ENCODE results near the gene ADCY1. TPM values are rescaled to one million over a fixed set of nuclear protein-coding genes. Genes with fewer than 3 reads are reported as not detected.

Gene ADCY1
- polyA plus RNA-seq, 1 donor (not counting 4 experiments of a cell fraction or from before 2014, with no cell fraction given), result 0.54 TPM

- H3K79me2 ChIP-seq (ENCODE audit: control insufficient read depth, insufficient read depth, low read length), result no peaks in the 10 kb centered on the region
- H4K20me1 ChIP-seq (ENCODE audit: control insufficient read depth, extremely low read depth, insufficient read depth, low read length), result no peaks in the 10 kb centered on the region
- no peak overlapping the region for H2AFZ ChIP-seq (ENCODE audit: control insufficient read depth, low read length)
- dilution Hi-C loops (cut with MboI; ENCODE audit: extremely low pct_ligation_motif_present, low sequenced_read_pairs), result no loop called here
- TF ChIP-seq EZH2 (IDR thresholded peaks at IDR 0.05; ENCODE audit: low read length), result peak; percentile 54
- TF ChIP-seq, protein P1, sequence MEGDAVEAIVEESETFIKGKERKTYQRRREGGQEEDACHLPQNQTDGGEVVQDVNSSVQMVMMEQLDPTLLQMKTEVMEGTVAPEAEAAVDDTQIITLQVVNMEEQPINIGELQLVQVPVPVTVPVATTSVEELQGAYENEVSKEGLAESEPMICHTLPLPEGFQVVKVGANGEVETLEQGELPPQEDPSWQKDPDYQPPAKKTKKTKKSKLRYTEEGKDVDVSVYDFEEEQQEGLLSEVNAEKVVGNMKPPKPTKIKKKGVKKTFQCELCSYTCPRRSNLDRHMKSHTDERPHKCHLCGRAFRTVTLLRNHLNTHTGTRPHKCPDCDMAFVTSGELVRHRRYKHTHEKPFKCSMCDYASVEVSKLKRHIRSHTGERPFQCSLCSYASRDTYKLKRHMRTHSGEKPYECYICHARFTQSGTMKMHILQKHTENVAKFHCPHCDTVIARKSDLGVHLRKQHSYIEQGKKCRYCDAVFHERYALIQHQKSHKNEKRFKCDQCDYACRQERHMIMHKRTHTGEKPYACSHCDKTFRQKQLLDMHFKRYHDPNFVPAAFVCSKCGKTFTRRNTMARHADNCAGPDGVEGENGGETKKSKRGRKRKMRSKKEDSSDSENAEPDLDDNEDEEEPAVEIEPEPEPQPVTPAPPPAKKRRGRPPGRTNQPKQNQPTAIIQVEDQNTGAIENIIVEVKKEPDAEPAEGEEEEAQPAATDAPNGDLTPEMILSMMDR (optimal IDR thresholded peaks at IDR 0.05 in 1 of 3, IDR thresholded peaks at IDR 0.05 in 1 of 3, conservative IDR thresholded peaks at IDR 0.05 in 1 of 3; ENCODE audit: extremely low read depth in 1 of 3, insufficient read depth in 2 of 3, low read length in 3 of 3), result no peak
- no peak overlapping the region for H3K4me2 ChIP-seq (ENCODE audit: control insufficient read depth, extremely low read depth, insufficient read depth, low read depth, low read length)
- H3K9me1 ChIP-seq (ENCODE audit: control insufficient read depth, extremely low read depth, insufficient read depth, low read length), result no peaks in the 10 kb centered on the region
- H3K27me3 ChIP-seq (ENCODE audit: control insufficient read depth, extremely low read depth, insufficient read depth, low read length), result peaks cover 63% of the 10 kb centered on the region
- FAIRE-seq, result no peak
- no peaks in the 10 kb centered on the region for H3K36me3 ChIP-seq (ENCODE audit: control insufficient read depth in 2 of 2, extremely low read depth in 1 of 2, insufficient read depth in 2 of 2, low read length in 2 of 2)
- H3K4me3 ChIP-seq (ENCODE audit: control insufficient read depth in 2 of 3, extremely low read depth in 1 of 3, insufficient read depth in 2 of 3, low read depth in 1 of 3, low read length in 3 of 3), result no peak overlapping the region
- no peaks in the 10 kb centered on the region for H3K4me1 ChIP-seq (ENCODE audit: control insufficient read depth, extremely low read depth, insufficient read depth, low read length)
- no peak overlapping the region for H3K9ac ChIP-seq (ENCODE audit: control insufficient read depth, extremely low read depth, insufficient read depth, low read length)
- DNase-seq (ENCODE audit: low read depth, low spot score), result no peak
- no peaks in the 10 kb centered on the region for H3K9me3 ChIP-seq (ENCODE audit: control insufficient read depth, low read depth, low read length)
- H3K27ac ChIP-seq (ENCODE audit: control insufficient read depth, insufficient read depth, low read length), result no peak overlapping the region
Measured at GRCh38 chr7:45576249-45576929, 2.2 kb downstream of the ADCY1 start.

DNA sequence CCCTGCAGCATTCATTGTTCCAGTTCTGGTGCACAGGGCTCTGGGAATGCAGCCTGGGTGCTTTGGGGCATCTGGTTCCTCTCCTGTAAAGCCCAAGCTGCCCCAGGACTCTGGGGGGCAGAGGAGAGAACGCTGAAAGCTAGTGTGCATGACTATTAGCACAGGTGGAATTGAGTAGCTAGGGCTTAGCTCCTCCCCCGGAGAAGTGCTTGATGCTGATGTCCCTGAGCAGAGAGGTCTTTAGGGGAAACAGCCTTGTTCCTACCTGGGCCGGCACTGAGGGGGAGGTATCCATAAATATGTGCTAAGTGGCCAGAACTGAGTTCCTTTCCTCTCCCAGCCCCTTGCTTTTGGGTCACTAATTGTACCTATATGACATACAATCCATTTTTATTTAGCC is 3.9 kb downstream of the ADCY1 start:
- no peaks in the 10 kb centered on the region for H4K20me1 ChIP-seq (ENCODE audit: control insufficient read depth, extremely low read depth, insufficient read depth, low read length)
- no peaks in the 10 kb centered on the region for H3K36me3 ChIP-seq (ENCODE audit: control insufficient read depth in 2 of 2, extremely low read depth in 1 of 2, insufficient read depth in 2 of 2, low read length in 2 of 2)
- FAIRE-seq (no peak), DNase-seq (ENCODE audit: low read depth, low spot score) (no peak)
- H3K27ac ChIP-seq (ENCODE audit: control insufficient read depth, insufficient read depth, low read length), result no peak overlapping the region
- no peak overlapping the region for H2AFZ ChIP-seq (ENCODE audit: control insufficient read depth, low read length)
- H3K9me1 ChIP-seq (ENCODE audit: control insufficient read depth, extremely low read depth, insufficient read depth, low read length), result no peaks in the 10 kb centered on the region
- H3K79me2 ChIP-seq (ENCODE audit: control insufficient read depth, insufficient read depth, low read length), result no peaks in the 10 kb centered on the region
- TF ChIP-seq, protein P1 (optimal IDR thresholded peaks at IDR 0.05 in 1 of 3, IDR thresholded peaks at IDR 0.05 in 1 of 3, conservative IDR thresholded peaks at IDR 0.05 in 1 of 3; ENCODE audit: extremely low read depth in 1 of 3, insufficient read depth in 2 of 3, low read length in 3 of 3), result no peak
- no peak for TF ChIP-seq EZH2 (IDR thresholded peaks at IDR 0.05; ENCODE audit: low read length)
- no peaks in the 10 kb centered on the region for H3K9me3 ChIP-seq (ENCODE audit: control insufficient read depth, low read depth, low read length)
- no peak overlapping the region for H3K4me2 ChIP-seq (ENCODE audit: control insufficient read depth, extremely low read depth, insufficient read depth, low read depth, low read length)
- no peak overlapping the region for H3K9ac ChIP-seq (ENCODE audit: control insufficient read depth, extremely low read depth, insufficient read depth, low read length)
- no peak overlapping the region for H3K4me3 ChIP-seq (ENCODE audit: control insufficient read depth in 2 of 3, extremely low read depth in 1 of 3, insufficient read depth in 2 of 3, low read depth in 1 of 3, low read length in 3 of 3)
- H3K27me3 ChIP-seq (ENCODE audit: control insufficient read depth, extremely low read depth, insufficient read depth, low read length), result peaks cover 55% of the 10 kb centered on the region
- no peaks in the 10 kb centered on the region for H3K4me1 ChIP-seq (ENCODE audit: control insufficient read depth, extremely low read depth, insufficient read depth, low read length)
- dilution Hi-C loops (cut with MboI; ENCODE audit: extremely low pct_ligation_motif_present, low sequenced_read_pairs), result no loop called here
